GM18505 (cell line): ENCODE measurements around the gene OBP2A.
"Not testable (repeated sequence)": the region's sequence is repeated elsewhere in the genome, so short reads cannot be mapped to it uniquely, and the experiment has no call there.

Source experiments
- ATAC-seq: cut with Tn5 transposase; IDR thresholded peaks from one replicate; pipeline ENCODE4 v1.9.1; 2021; ENCODE audit not compliant: unreplicated experiment
- POLR2A ChIP-seq: IDR thresholded peaks from 4 replicates; pipeline ENCODE4 v1.6.1; 2011; ENCODE audit warnings: borderline replicate concordance; ENCODE audit not compliant: insufficient read depth, insufficient read length; ENCODE audit errors: extremely low read depth

Gene OBP2A

DNA sequence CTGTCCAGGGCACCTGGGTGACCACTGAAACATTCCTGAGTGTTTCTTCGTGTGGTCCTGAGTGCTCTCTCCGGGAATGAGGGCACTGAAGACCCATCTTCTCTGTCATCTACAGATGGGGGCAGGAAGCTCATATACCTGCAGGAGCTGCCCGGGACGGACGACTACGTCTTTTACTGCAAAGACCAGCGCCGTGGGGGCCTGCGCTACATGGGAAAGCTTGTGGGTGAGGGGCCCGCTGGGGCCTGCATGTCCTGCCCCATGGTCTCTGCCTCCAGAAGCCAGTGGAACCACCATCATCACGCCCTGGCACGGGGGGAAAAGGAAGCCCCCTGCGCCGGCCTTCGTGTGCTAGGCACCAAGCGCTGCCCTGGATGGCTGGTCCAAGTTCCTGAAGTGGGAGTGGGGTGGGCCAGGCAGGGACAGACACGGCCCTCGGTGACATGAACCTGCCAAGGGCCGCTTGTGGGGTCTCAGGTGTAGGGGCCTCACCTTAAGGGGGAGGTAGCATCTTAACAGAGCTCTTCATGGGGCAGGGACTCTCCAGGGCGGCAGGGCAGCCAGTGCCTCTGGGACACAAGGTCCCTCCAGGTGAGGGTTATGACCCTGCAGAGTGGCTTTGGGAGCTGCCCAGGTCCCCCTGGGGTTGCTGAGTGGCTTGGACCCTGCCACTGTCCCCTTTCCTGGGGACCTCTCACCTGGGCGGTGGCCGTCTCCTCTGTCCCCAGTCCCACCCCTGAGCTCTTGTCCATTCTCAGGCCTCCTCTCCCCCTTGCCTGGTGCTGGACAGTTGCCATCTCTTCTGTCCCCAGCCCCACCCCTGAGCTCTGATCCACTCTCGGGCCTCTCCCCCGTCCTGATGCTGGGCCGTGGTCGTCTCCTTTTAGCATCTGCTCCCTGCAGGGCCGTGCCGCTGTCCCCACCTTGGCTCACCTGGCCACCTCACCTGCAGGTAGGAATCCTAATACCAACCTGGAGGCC is 2.1 kb downstream of the OBP2A start:
- no peak for TF ChIP-seq POLR2A
- no peak for ATAC-seq

DNA sequence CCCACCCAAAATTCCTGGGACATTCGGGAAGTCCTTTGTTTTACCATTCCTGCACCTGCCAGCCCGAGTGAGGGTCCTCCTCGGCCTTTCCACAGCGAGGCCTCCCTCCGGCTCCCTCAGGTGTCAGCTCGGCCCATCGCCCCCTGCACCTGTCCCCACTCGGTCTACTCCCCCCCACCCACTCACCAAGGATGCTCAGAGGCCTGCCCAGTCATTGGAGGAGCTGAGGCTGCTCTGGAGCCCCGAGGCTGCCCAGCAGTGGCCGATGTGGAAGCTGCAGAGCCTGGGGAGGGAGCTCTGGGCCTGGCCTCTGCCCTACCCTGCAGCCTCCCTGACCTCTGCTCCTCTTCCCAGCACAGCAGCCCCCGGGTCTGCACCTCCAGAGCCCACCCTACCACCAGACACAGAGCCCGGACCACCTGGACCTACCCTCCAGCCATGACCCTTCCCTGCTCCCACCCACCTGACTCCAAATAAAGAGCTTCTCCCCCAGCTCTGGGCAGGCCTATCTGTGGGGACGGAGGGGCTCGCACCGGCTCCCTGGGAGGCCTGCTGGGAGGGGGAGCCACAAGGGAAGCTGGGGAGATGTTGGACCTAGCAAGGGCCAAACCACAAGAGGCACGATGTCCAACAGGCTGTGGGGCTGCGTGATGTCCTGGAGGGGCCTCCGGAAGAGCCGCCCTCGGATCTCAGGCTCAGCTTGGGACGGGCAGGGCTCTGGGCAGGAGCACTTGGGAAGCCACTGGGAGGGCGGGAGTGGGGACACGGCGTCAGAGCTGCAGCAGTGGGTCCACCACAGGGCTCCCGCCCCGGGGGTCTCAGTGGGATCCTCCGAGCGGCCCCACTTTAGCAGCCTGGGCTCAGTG is 3.8 kb downstream of the OBP2A start:
- not testable (repeated sequence) for ATAC-seq

DNA sequence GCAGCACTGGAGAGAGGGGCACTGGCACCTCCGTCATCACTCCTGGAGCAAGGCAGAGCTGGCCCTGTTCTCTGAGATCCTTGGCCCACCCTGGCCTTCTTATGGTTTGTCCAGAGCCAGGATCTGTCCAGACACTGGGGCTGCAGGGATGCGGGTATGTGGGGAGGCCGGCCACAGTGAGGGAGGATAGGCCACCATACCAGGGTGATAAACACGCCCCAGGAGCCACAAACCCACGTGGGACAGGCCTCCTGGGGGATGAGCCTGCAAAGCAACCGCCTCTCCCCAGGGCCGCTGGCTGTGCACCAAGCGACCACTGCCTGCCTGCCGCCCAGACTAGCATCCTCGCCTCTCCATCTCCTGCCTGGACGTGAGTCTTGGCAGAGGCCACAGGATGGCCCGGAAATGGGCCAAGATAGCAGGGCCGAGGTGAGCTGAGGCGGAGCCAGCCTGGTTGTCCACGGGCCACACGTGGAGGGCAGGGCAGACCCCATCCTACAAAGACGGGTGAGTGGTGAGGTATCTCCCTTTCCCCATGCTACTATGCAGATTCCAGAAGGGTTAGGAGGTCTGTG is 4.5 kb downstream of the OBP2A start:
- ATAC-seq, result no peak
- no peak for TF ChIP-seq POLR2A

DNA sequence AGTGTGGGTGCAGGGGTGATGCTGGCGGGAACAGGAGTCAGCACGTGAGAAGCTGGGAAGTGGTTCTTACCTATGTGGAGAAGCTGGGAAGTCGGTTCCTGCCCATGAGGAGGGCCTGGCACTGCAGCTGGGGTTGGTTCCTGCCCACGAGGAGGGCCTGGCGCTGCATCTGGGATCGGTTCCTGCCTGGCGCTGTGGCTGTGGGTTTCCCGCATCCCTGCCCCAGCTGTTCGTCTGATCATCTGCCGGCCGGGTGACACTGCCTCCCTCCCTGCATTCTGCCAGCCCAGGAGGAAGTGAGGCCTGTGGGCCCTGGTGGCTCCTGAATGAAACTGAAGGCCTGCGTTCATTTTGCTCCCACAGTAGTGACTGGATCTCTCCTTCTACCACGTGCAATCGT is 5.1 kb downstream of the OBP2A start:
- no peak for ATAC-seq
- no peak for TF ChIP-seq POLR2A

DNA sequence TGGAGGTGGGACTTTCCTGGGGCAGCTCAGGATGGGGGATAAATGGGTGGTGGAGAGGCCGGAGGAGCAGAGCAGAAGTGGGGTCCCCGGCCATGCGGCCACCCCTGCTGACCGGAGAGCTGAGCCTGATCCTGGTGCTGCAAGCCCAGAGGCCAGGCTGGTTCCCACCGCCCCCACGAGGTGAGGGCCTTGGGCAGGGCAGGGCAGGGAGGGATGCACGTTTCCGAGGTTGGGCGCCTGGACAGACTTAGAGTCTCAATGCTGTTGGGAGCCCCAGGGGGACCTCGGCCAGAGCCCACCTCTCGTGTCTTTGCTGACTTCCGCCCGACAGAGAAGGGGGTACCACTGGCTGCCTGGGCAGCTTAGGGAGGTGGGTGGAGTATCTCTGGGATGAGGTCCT is 5.5 kb downstream of the OBP2A start:
- no peak for TF ChIP-seq POLR2A
- ATAC-seq, result no peak

DNA sequence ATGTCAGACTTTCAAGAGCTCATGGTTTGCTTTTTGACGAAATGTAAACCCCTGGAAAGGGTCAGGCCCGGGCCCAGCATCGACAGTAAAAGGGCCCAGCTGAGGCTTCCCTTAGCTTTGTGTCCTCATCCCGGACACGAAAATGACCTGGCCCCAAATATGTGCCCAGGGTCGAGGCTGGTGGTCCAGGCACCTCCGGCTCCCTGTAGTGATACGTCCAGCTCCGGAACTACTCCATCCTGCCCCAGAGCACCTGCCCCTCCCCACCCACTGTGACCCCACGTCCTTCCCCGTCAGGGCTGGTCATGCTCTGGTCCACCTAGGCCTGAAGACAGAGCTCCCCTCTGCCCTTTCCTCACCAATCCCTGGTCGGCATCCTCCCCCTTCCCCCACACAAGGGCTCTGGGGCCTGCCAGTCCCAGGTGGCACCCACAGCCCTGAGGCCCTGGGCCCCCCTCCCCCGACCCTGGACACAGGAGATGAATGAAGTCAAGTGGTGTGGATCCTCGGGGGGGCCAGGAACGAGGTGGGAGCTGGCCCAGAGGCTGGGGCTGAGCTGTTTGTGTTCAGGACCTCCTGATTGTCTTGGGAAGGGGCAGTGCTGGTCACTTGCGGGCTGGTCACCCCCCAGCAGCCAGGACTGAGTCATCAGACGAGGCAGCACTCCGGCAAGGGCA is 6.2 kb downstream of the OBP2A start:
- TF ChIP-seq POLR2A, result no peak
- no peak for ATAC-seq

DNA sequence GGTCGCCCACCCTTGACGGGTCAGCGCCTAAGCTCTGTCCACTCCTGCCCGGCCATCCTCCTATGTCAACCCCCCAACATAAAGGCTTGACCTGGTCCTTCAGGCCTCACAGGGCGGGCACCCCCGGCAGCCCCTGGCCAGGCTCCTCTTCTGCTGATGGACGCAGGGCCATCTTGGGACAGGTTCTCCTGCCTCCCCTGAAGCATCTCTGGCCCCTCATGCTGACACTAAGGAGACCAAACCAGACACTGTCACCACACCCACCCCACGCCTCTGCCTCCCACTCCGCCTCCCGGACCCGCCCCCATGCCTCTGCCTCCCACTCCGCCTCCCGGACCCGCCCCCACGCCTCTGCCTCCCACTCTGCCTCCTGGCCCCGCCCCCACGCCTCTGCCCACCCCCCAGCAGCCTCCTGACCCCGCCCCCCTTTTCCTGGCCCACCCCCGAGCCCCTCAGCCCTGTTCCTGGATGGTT is 6.8 kb downstream of the OBP2A start:
- no peak for ATAC-seq
- TF ChIP-seq POLR2A, result no peak

DNA sequence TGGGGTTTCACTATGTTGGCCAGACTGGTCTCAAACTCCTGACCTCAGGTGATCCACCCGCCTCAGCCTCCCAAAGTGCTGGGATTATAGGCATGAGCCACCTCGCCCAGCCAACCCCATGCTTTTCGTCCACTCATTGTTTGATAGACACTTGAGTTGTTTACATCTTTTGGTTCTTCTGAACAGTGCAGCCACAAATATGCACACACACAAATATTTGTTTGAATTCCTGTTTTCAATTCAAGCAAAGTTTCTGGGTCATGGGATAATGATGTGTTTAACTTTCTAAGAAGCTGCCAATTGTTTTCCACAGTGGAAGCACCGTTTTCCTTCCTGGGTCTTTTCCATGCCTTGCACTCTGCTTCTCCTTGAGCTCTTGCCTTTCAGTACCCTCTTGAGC is 8.8 kb downstream of the OBP2A start:
- TF ChIP-seq POLR2A, result no peak
- ATAC-seq, result no peak

DNA sequence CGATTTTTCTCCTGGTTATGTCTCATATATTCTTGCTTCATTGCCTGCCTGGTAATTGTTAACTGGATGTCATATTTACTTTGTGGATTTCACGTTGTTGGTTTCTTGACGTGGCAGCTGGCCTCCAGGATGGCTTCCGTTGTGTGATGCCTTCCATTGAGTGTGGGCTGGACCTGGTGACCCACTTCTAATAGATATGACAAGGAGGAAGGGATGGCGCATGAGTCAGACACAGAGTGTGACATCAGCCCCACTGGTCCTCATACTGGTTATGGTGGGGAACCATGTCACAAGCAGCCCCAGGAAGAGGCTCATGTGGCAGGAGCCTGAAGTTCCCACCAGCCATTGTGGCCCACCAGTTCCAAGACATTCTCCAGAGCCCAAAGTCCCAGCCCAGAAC is 9.3 kb downstream of the OBP2A start:
- TF ChIP-seq POLR2A, result no peak
- no peak for ATAC-seq

DNA sequence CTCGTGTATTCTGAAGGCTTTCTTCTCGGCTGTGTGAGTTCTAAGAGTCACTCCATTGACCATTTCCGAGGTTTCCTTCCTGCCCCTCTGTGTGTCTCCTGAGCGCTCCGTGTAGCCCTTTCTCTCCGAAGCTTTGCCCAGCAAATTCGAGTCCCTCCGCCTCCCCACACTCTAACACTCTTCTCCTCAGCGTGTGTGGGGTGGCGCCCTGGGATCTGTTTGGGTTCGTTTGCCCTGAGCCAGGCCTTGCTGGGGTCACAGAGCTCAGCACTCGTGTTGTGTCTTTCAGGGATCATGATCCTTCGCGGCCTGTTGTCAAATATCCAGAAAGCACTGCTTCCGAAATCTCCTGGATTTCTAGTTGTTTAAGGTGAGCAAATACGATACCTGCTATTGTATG is 10.0 kb downstream of the OBP2A start:
- no peak for ATAC-seq
- TF ChIP-seq POLR2A, result no peak

DNA sequence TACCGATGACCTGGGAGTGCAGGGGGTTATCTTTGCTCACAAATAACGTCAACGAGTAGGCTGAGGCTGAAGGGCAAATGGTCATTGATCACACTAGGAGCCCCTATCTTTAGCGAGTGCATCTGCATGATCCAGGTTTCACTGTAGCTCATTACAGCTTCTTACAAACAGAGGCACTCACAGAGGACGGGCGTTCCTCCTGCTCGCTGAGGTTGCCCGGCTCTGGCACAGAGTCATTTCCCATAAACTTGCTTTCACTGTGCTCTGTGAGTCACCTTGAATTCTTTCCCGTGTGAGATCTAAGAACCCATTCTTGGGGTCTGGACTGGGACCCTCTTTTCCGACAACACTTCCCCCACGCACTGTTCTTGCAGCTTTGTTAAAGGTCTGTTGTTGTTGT is 13.7 kb downstream of the OBP2A start:
- no peak for TF ChIP-seq POLR2A
- ATAC-seq, result no peak

DNA sequence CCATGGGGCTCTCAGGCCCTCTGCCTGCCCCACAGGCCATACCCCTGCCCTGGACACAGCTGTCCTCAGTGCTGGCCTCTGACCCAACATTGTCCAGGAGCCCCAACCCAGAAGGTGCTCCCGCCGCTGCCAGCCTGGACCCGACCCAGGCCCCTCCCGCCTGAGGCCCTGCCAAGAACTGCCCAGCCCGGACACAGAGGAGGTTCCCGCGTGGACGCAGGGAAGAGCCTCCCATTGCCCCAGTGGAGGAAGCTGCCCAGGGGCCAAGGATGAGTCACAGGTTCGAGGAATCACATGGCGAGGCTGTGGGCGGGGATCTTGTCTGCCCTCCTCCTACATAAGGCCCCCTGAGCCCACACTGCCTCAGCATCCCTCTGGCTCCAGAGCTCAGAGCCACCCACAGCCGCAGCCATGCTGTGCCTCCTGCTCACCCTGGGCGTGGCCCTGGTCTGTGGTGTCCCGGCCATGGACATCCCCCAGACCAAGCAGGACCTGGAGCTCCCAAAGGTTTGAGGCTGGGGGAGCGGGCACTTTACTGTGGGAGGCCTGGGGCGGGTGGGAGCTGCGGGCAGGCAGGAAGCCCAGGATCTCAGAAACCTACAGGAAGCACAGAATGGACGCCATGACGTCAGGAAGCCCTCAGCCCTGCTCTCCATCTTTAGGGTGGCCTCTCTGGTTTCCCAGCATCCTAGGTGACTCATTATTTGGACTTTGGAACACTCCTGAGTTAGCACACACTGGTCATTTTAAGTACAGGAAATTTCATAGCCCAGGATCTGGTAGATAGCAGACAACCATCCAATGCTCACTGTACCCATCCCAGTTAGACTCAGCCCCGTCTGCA is 15.7 kb downstream of the OBP2A start, which contains the start of gene PAEP:
TSS of gene PAEP (plus strand) at position 366 of the 844 bp plus-strand sequence.
- no peak for ATAC-seq
- TF ChIP-seq POLR2A, result no peak

DNA sequence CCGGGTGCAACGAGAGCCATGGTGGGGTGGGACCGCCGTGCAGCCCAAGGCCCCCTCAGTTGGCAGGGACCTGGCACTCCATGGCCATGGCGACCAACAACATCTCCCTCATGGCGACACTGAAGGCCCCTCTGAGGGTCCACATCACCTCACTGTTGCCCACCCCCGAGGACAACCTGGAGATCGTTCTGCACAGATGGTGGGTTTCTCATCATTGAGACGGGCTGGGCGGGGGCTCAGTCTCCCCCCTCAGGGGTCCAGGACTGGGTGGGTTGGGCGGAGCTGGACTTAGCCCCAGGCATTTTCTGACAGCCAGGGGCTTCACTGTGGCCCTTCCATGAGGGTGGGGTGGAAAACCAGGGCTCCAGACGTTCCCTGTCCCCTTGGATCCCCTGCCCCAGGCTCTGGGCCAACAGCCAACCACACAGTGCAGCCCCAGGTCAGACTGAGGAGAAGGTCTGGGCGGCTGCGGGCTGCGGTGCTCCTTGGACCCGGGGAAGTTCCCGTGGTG is 16.4 kb downstream of the OBP2A start:
- ATAC-seq, result no peak
- no peak for TF ChIP-seq POLR2A
